Stimulated activated CD8-positive, alpha-beta memory T cell treated with anti-CD3 and anti-CD28 coated beads, Interleukin-15, amount 100 ng/mL, for 24 hours (primary cell): ENCODE results near the gene CCDC137.
"Not testable (repeated sequence)": the region's sequence is repeated elsewhere in the genome, so short reads cannot be mapped to it uniquely, and the experiment has no call there.

ENCODE experiments used
- DNase-seq: peaks from one replicate; pipeline ENCODE4 v3.0.0-alpha.2; 2020; ENCODE audit warnings: low read depth

CCDC137 gene

DNA sequence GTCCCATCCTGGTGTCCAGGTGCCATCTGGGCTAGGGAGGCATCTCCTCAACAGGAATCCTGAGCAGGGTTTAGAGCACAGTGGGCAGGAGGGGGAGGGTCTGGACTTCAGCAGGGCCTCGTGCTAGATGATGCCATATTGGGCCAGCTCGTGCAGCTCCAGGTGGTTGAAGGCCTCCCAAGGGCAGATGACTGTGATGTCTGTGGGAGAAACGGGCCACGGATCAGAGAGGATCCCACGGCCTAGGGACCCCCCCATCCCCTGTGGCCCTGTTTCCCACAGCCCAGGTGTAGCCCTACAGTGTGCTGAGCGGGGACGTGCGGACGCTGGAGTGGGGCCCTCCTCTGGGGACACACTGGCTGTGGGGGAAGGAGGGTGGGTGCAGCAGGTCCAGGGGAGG is 15.6 kb upstream of the CCDC137 start:
- no peak for DNase-seq

GRCh38 chr17:81651692-81652091 is 14.8 kb upstream of the CCDC137 start:
- DNase-seq: no peak

- DNase-seq: no peak
Observed at GRCh38 chr17:81652906-81653771, 13.4 kb upstream of the CCDC137 start.

- DNase-seq: no peak
Observed at GRCh38 chr17:81655378-81656117, 11.0 kb upstream of the CCDC137 start.

- DNase-seq: no peak
Observed at GRCh38 chr17:81656118-81656743, 10.3 kb upstream of the CCDC137 start, which contains the start of gene PDE6G. Gene PDE6G (minus strand): TSS chr17:81656542. CDS start chr17:81653305, 3,237 bp downstream.

GRCh38 chr17:81656835-81657234 is 9.7 kb upstream of the CCDC137 start:
- DNase-seq: no peak

DNA sequence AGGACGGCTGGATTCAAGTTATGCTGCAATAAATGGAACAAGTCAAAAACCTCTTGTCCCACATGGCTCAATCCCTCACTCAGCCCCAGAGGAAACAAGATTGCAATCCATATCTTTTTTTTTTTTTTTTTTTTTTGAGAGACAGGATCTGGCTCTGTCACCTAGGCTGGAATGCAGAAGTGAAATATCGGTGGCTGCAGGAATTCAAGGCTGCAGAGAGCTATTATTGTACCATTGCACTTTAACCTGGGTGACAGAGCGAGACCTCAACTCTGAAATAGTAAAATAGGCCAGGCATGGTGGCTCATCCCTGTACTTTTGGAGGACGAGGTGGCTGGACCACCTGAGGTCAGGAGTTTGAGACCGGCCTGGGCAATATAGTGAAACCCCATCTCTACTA is 7.5 kb upstream of the CCDC137 start:
- no peak for DNase-seq

GRCh38 chr17:81660441-81660840 is 6.1 kb upstream of the CCDC137 start:
- no peak for DNase-seq

GRCh38 chr17:81662002-81662401 is 4.5 kb upstream of the CCDC137 start:
- DNase-seq: no peak

- no peak for DNase-seq
Observed at GRCh38 chr17:81664051-81664470, 2.5 kb upstream of the CCDC137 start.

GRCh38 chr17:81665205-81666091 is 1.1 kb upstream of the CCDC137 start:
- no peak for DNase-seq

DNA sequence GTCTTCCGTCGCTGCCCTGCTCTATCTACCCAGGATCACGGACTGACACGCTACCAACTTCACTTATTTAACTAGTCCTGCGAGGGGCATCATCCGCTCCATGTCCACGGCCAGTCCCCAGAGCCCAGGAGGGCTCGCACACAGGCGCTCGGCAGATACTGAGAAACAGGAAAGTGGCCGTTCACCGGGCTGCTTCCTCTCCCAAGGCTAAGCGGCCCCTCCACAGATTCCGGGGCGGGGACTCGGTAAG is 520 bp upstream of the CCDC137 start:
- no peak for DNase-seq

GRCh38 chr17:81667754-81668153 is 1.2 kb downstream of the CCDC137 start:
- DNase-seq: no peak

DNA sequence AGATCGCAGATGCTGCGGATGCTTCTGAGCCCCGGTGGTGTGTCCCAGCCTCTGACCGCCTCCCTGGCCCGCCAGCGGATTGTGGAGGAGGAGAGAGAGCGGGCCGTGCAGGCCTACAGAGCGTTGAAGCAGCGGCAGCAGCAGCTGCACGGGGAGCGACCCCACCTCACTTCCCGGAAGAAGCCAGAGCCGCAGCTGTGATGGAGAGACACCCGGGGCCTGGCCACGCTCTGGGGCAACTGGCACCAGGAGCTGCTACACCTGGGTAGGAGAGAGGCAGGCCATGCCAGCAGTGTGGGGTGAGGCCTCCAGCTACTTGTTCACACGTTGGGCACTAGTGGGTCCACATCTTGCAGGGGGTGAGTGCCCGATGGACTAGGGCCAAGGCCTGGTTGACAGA is 6.0 kb downstream of the CCDC137 start:
- DNase-seq: no peak

- DNase-seq: no peak
Observed at GRCh38 chr17:81672954-81673353, 6.4 kb downstream of the CCDC137 start.

GRCh38 chr17:81673561-81674258 is 7.2 kb downstream of the CCDC137 start:
- DNase-seq: no peak

GRCh38 chr17:81675515-81676221 is 9.1 kb downstream of the CCDC137 start:
- DNase-seq: not testable (repeated sequence)

DNA sequence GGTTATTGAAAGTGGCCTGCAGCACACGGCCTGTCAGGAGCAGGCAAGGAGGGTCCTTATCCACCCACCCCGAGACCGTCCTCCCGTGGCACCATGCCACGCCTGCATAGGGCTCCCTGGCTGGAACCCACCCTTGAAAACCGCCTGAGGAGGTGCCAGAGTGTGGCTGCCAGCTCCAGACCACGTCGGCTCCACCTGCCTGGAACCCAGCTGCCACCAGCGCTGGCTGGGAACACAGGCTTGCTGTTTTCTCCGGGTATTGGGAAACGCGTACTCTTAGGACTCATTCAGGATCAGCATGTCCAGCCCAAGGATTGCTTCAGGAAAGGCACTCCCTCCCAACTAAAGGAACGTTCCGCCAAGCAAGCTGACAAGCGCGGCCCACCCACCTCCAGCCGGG is 10.4 kb downstream of the CCDC137 start:
- DNase-seq: no peak

DNA sequence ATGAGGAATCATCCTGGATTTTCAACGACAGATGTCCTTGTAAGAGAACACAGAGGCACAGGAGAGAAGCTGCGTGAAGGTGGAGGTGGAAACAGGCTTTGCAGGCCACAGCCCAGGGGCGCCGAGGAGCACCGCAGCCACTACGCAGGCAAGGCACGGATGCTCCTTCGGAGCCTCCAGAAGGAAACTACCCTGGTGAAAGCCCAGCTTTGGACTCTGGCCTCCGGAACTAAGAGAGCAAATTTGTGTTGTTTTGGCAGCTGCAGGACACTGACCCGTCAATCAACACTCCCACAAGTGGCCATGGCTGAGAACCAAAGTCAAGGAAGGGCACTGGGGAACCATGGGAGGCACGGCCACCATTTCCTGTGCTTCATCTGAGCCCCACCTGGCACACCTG is 13.6 kb downstream of the CCDC137 start:
- no peak for DNase-seq

GRCh38 chr17:81681672-81682071 is 15.1 kb downstream of the CCDC137 start:
- DNase-seq: no peak
